Liver (tissue), 9 donors: ENCODE results near the gene FSIP2. TPM values are rescaled to one million over a fixed set of nuclear protein-coding genes. Genes with fewer than 3 reads are reported as not detected.

Source experiments
- DNase-seq: peaks from one replicate; pipeline ENCODE4 v3.0.0-alpha.2; 2017; ENCODE audit warnings: low spot score
- H3K27ac ChIP-seq, 2 donors: one replicate each; pipeline ENCODE4 v1.7.0; 2013; ENCODE audit warnings: inconsistent platforms in 2 of 2, low read length in 2 of 2, control low read depth in 1 of 2, low read depth in 1 of 2, mild to moderate bottlenecking in 1 of 2
- H3K27me3 ChIP-seq, 4 donors: one replicate each; pipeline versions ENCODE4 v1.6.1 to v1.7.0; 2013; ENCODE audit warnings: low read length in 3 of 4, inconsistent platforms in 1 of 4, mild to moderate bottlenecking in 1 of 4, moderate library complexity in 1 of 4; ENCODE audit not compliant: control insufficient read depth in 4 of 4, insufficient read depth in 4 of 4
- H3K36me3 ChIP-seq, 4 donors: one replicate each; pipeline versions ENCODE4 v1.6.1 to v1.7.0; 2013; ENCODE audit warnings: low read length in 3 of 4, mild to moderate bottlenecking in 3 of 4, low read depth in 1 of 4, moderate library complexity in 1 of 4; ENCODE audit not compliant: control insufficient read depth in 4 of 4, insufficient read depth in 3 of 4
- H3K4me1 ChIP-seq, 4 donors: one replicate each; pipeline versions ENCODE4 v1.6.1 to v1.7.0; 2013; ENCODE audit warnings: low read length in 3 of 4, mild to moderate bottlenecking in 3 of 4, moderate library complexity in 1 of 4; ENCODE audit not compliant: control insufficient read depth in 4 of 4, insufficient read depth in 4 of 4
- H3K4me3 ChIP-seq, 3 donors: one replicate each; pipeline versions ENCODE4 v1.6.1 to v1.7.0; 2013; ENCODE audit warnings: low read length in 3 of 3, control low read depth in 1 of 3, low read depth in 1 of 3, mild to moderate bottlenecking in 1 of 3
- H3K9ac ChIP-seq, 2 donors: one replicate each; pipeline ENCODE4 v1.7.0; 2013; ENCODE audit warnings: low read length in 2 of 2, mild to moderate bottlenecking in 2 of 2, moderate library complexity in 2 of 2, control low read depth in 1 of 2, low read depth in 1 of 2
- H3K9me3 ChIP-seq, 4 donors: one replicate each; pipeline versions ENCODE4 v1.6.1 to v1.7.0; 2013; ENCODE audit warnings: low read length in 3 of 4; ENCODE audit not compliant: control insufficient read depth in 4 of 4
- ATF3 ChIP-seq: IDR thresholded peaks from 2 replicates; pipeline ENCODE4 v1.6.1; 2016; ENCODE audit warnings: antibody characterized with exemption
- CTCF ChIP-seq: fragments of 150-350 bp; IDR thresholded peaks from 2 replicates; pipeline ENCODE4 v1.5.1; 2017; ENCODE audit warnings: improper control_type of control experiment, low read depth, low read length; ENCODE audit not compliant: missing input control
- FOXA2 ChIP-seq: IDR thresholded peaks from 2 replicates; pipeline ENCODE4 v1.6.1; 2016; ENCODE audit warnings: antibody characterized with exemption
- JUND ChIP-seq, 2 donors: IDR thresholded peaks; 2 replicates each; pipeline ENCODE4 v1.6.1; 2016; ENCODE audit warnings: antibody characterized with exemption in 2 of 2
- MAX ChIP-seq: IDR thresholded peaks from 2 replicates; pipeline ENCODE4 v1.6.1; 2016; ENCODE audit warnings: antibody characterized with exemption
- REST ChIP-seq: IDR thresholded peaks from 2 replicates; pipeline ENCODE4 v1.6.1; 2016; ENCODE audit warnings: antibody characterized with exemption, mild to moderate bottlenecking
- RXRA ChIP-seq, 2 donors: IDR thresholded peaks; 2 replicates each; pipeline ENCODE4 v1.6.1; 2017 to 2018; ENCODE audit warnings: antibody characterized with exemption in 2 of 2, mild to moderate bottlenecking in 1 of 2
- SP1 ChIP-seq: IDR thresholded peaks from 2 replicates; pipeline ENCODE4 v1.6.1; 2018; ENCODE audit warnings: antibody characterized with exemption, mild to moderate bottlenecking
- TAF1 ChIP-seq: conservative IDR thresholded peaks from 2 replicates; pipeline ENCODE4 v1.6.1; 2016; ENCODE audit warnings: antibody characterized with exemption, mild to moderate bottlenecking
- ZBTB33 ChIP-seq: IDR thresholded peaks from 2 replicates; pipeline ENCODE4 v1.6.1; 2016; ENCODE audit warnings: antibody characterized with exemption
- WGBS: extraction: QIAGEN DNeasy Blood & Tissue Kit; methylation state at CpG from one replicate; pipeline ENCODE4 v1.1.7; 2013; 5-methylcytosine and 5-hydroxymethylcytosine counted together
- polyA plus RNA-seq, 2 donors: library from polyadenylated mRNA; stranded (reverse) in 1 of 2; unstranded in 1 of 2; fragments of 200-250 nt in 1 of 2; fragments of >200 nt in 1 of 2; fragmentation: Nextera tagmentation in 1 of 2; extraction: Ambion mirVana in 1 of 2; gene quantifications; one replicate each; pipeline versions ENCODE4 v1.2.1 to v1.2.3, GENCODE V29; 2013 to 2015
- total RNA-seq, 2 donors: library from RNA; depleted of rRNA; stranded (reverse); fragments of >200 nt; gene quantifications; one replicate each; pipeline ENCODE4 v1.2.3, GENCODE V29; 2014
- donor health status: healthy.
- donor health status: healthy.
- donor health status: healthy.
- donor health status: healthy.
- donor health status: healthy.

FSIP2 gene
- total and polyA plus RNA-seq, 4 donors, result 0.01 to 0.75 (median 0.19) TPM

- 36% methylated on average over 3 of the region's 3 CpGs for WGBS
- H3K9ac ChIP-seq, result no peak overlapping the region
- TF ChIP-seq CTCF (no peak), JUND (IDR thresholded peaks at IDR 0.05) (peak; percentile 67 to 84), ATF3 (peak; percentile 50)
- H3K9me3 ChIP-seq, result no peaks in the 10 kb centered on the region
- DNase-seq, result no peak
- no peaks in the 10 kb centered on the region for H3K4me1 ChIP-seq
- peaks cover 0 to 2% (median 0%) of the 10 kb centered on the region in 4 donors for H3K36me3 ChIP-seq
- no peaks in the 10 kb centered on the region for H3K27me3 ChIP-seq
- no peak overlapping the region for H3K27ac ChIP-seq
- H3K4me3 ChIP-seq, result no peak overlapping the region
Measured at GRCh38 chr2:185821467-185821866, 82.9 kb downstream of the FSIP2 start.

- Histone ChIP-seq H3K27ac (no peak overlapping the region), H3K9ac (no peak overlapping the region), H3K36me3 (peaks cover 0 to 2% (median 0%) of the 10 kb centered on the region in 4 donors), H3K9me3 (no peaks in the 10 kb centered on the region), H3K27me3 (no peaks in the 10 kb centered on the region), H3K4me1 (no peaks in the 10 kb centered on the region), H3K4me3 (no peak overlapping the region)
- no peak for DNase-seq
- no peak for TF ChIP-seq FOXA2
- TF ChIP-seq ATF3, result no peak
- TF ChIP-seq ZBTB33, result no peak
- TF ChIP-seq TAF1, result no peak
- no peak for TF ChIP-seq SP1
- no peak for TF ChIP-seq MAX
- no peak for TF ChIP-seq RXRA (IDR thresholded peaks at IDR 0.05)
- no peak for TF ChIP-seq REST
- 98% methylated on average over 2 of the region's 2 CpGs for WGBS
Measured at GRCh38 chr2:185823773-185824172, 85.2 kb downstream of the FSIP2 start.
